H9 (cell line): ENCODE measurements around the gene MPP2. TPM values are rescaled to one million over a fixed set of nuclear protein-coding genes. Genes with fewer than 3 reads are reported as not detected.

Experiments
- DNase-seq: peaks from one replicate; pipeline ENCODE4 v3.0.0-alpha.2; 2017
- H2AFZ ChIP-seq: one replicate; pipeline ENCODE4 v1.6.1; 2013; ENCODE audit warnings: mild to moderate bottlenecking, low read length, control low read depth, moderate library complexity
- H2AK5ac ChIP-seq: 2 replicates; pipeline ENCODE4 v1.6.1; 2013; ENCODE audit warnings: low read length, control low read depth, mixed read lengths; ENCODE audit not compliant: insufficient read length
- H2BK120ac ChIP-seq: one replicate; pipeline ENCODE4 v1.6.1; 2013; ENCODE audit warnings: low read depth, mild to moderate bottlenecking, low read length, control low read depth, inconsistent platforms; ENCODE audit not compliant: poor library complexity, severe bottlenecking
- H2BK12ac ChIP-seq: 2 replicates; pipeline ENCODE4 v1.6.1; 2013; ENCODE audit warnings: low read length, control low read depth, mixed read lengths, low read depth; ENCODE audit not compliant: insufficient read length
- H2BK15ac ChIP-seq: 2 replicates; pipeline ENCODE4 v1.6.1; 2013; ENCODE audit warnings: low read depth, low read length, control low read depth
- H2BK20ac ChIP-seq: one replicate; pipeline ENCODE4 v1.6.1; 2013; ENCODE audit warnings: low read depth, mild to moderate bottlenecking, low read length, control low read depth, inconsistent platforms; ENCODE audit not compliant: poor library complexity, severe bottlenecking
- H2BK5ac ChIP-seq: 2 replicates; pipeline ENCODE4 v1.6.1; 2013; ENCODE audit warnings: low read length, control low read depth, mixed read lengths; ENCODE audit not compliant: insufficient read length
- H3K14ac ChIP-seq: 2 replicates; pipeline ENCODE4 v1.6.1; 2013; ENCODE audit warnings: low read length, control low read depth; ENCODE audit not compliant: insufficient read depth
- H3K18ac ChIP-seq: 2 replicates; pipeline ENCODE4 v1.6.1; 2013; ENCODE audit warnings: low read depth, mild to moderate bottlenecking, mixed read lengths, low read length, control low read depth; ENCODE audit not compliant: insufficient read length
- H3K23ac ChIP-seq: 2 replicates; pipeline ENCODE4 v1.6.1; 2013; ENCODE audit warnings: low read length, control low read depth, mixed read lengths, low read depth; ENCODE audit not compliant: insufficient read length
- H3K23me2 ChIP-seq: 2 replicates; pipeline ENCODE4 v1.6.1; 2013; ENCODE audit warnings: low read depth, mild to moderate bottlenecking, mixed read lengths, low read length, control low read depth; ENCODE audit not compliant: insufficient read length, poor library complexity, severe bottlenecking
- H3K27ac ChIP-seq: 2 replicates; pipeline ENCODE4 v1.5.1; 2013; ENCODE audit warnings: low read length, control low read depth, mixed read lengths, low read depth; ENCODE audit not compliant: insufficient read length
- H3K27me3 ChIP-seq: 2 replicates; pipeline ENCODE4 v1.6.1; 2013; ENCODE audit warnings: low read length, control low read depth, inconsistent platforms; ENCODE audit not compliant: insufficient read depth
- H3K4ac ChIP-seq: 2 replicates; pipeline ENCODE4 v1.6.1; 2013; ENCODE audit warnings: low read depth, mild to moderate bottlenecking, control low read depth, inconsistent platforms, low read length, moderate library complexity
- H3K4me1 ChIP-seq: 2 replicates; pipeline ENCODE4 v1.6.1; 2013; ENCODE audit warnings: low read length, control low read depth, inconsistent platforms; ENCODE audit not compliant: insufficient read depth
- H3K4me2 ChIP-seq: 2 replicates; pipeline ENCODE4 v1.6.1; 2013; ENCODE audit warnings: low read length, control low read depth, mixed read lengths; ENCODE audit not compliant: insufficient read length, insufficient read depth
- H3K56ac ChIP-seq: 2 replicates; pipeline ENCODE4 v1.6.1; 2013; ENCODE audit warnings: low read depth, mild to moderate bottlenecking, mixed read lengths, low read length, control low read depth; ENCODE audit not compliant: insufficient read length
- H3K79me1 ChIP-seq: 2 replicates; pipeline ENCODE4 v1.6.1; 2013; ENCODE audit warnings: low read depth, mild to moderate bottlenecking, moderate library complexity, low read length, control low read depth, inconsistent platforms; ENCODE audit not compliant: insufficient read depth, poor library complexity, severe bottlenecking
- H3K79me2 ChIP-seq: 2 replicates; pipeline ENCODE4 v1.6.1; 2013; ENCODE audit warnings: low read length, control low read depth, inconsistent platforms; ENCODE audit not compliant: insufficient read depth
- H3K9ac ChIP-seq: 2 replicates; pipeline ENCODE4 v1.6.1; 2013; ENCODE audit warnings: low read length, control low read depth, mixed read lengths; ENCODE audit not compliant: insufficient read length; ENCODE audit errors: extremely low read depth
- H3K9me3 ChIP-seq: one replicate; pipeline ENCODE4 v1.6.1; 2013; ENCODE audit warnings: low read depth, low read length, inconsistent platforms; ENCODE audit not compliant: control insufficient read depth
- H3T11ph ChIP-seq: one replicate; pipeline ENCODE4 v1.6.1; 2013; ENCODE audit warnings: mild to moderate bottlenecking, low read length, control low read depth, inconsistent platforms
- H4K20me1 ChIP-seq: one replicate; pipeline ENCODE4 v1.6.1; 2013; ENCODE audit not compliant: control insufficient read depth, insufficient read length, insufficient read depth
- H4K5ac ChIP-seq: 2 replicates; pipeline ENCODE4 v1.6.1; 2013; ENCODE audit warnings: low read depth, mild to moderate bottlenecking, mixed read lengths, low read length, control low read depth; ENCODE audit not compliant: insufficient read length
- H4K8ac ChIP-seq: replicated peaks from 2 replicates; pipeline ENCODE4 v1.6.1; 2013; ENCODE audit warnings: low read length, control low read depth, mixed read lengths, low read depth; ENCODE audit not compliant: insufficient read length
- H4K91ac ChIP-seq: 2 replicates; pipeline ENCODE4 v1.6.1; 2013; ENCODE audit warnings: low read depth, mild to moderate bottlenecking, moderate library complexity, mixed read lengths, low read length, control low read depth; ENCODE audit not compliant: insufficient read length
- H3K27ac Mint-ChIP-seq, 3 experiments: 2 replicates in 2 of 3; 3 replicates in 1 of 3; pipeline ENCODE4 v1.8.0; 2020 to 2021; ENCODE audit warnings: mixed read lengths in 3 of 3, mild to moderate bottlenecking in 1 of 3, moderate library complexity in 1 of 3
- H3K27me3 Mint-ChIP-seq: 2 replicates; pipeline ENCODE4 v1.8.0; 2021; ENCODE audit warnings: low read depth, mild to moderate bottlenecking, moderate library complexity, mixed read lengths
- H3K36me3 Mint-ChIP-seq, 3 experiments: 2 replicates in 2 of 3; 3 replicates in 1 of 3; pipeline ENCODE4 v1.8.0; 2020 to 2021; ENCODE audit warnings: low read depth in 3 of 3, mixed read lengths in 3 of 3; ENCODE audit not compliant: insufficient read depth in 1 of 3
- H3K4me1 Mint-ChIP-seq, 2 experiments: 2 replicates each; pipeline ENCODE4 v1.8.0; 2020; ENCODE audit warnings: mixed read lengths in 2 of 2
- H3K4me3 Mint-ChIP-seq, 2 experiments: 2 replicates in 1 of 2; 3 replicates in 1 of 2; pipeline ENCODE4 v1.8.0; 2020 to 2021; ENCODE audit warnings: mild to moderate bottlenecking in 2 of 2, mixed read lengths in 2 of 2, moderate library complexity in 1 of 2
- H3K9me3 Mint-ChIP-seq, 2 experiments: 2 replicates in 1 of 2; 3 replicates in 1 of 2; pipeline ENCODE4 v1.8.0; 2020; ENCODE audit warnings: mild to moderate bottlenecking in 2 of 2, mixed read lengths in 2 of 2, moderate library complexity in 1 of 2
- WGBS: extraction: QIAGEN DNeasy Blood & Tissue Kit; methylation state at CpG from one replicate; pipeline ENCODE4 v1.1.7; 2013; ENCODE audit warnings: missing lambda C conversion rate, low lambda C conversion rate, mixed read lengths; ENCODE audit not compliant: insufficient read length; ENCODE audit errors: extremely low coverage; 5-methylcytosine and 5-hydroxymethylcytosine counted together
- total RNA-seq: library from RNA; stranded (reverse); gene quantifications from 2 replicates; pipeline ENCODE4 v1.2.1, GENCODE V29; 2021
- TF ChIP-seq, protein P1 (sequence below): fragments of 200-600 bp; sonication (generic); conservative IDR thresholded peaks from 3 replicates; pipeline ENCODE4 v1.8.0; 2021; ENCODE audit warnings: antibody characterized with exemption, mild to moderate bottlenecking

Gene MPP2
- total RNA-seq, 1 experiment from 2014 or later: 16.3 TPM

- Mint-ChIP-seq H3K4me3 (no peak overlapping the region), H3K36me3 (peaks cover 0 to 15% (median 8%) of the 10 kb centered on the region in 3 experiments; a peak in 4 of 7 replicates), H3K27ac (no peak overlapping the region), H3K9me3 (no peaks in the 10 kb centered on the region), H3K4me1 (peaks cover 28 to 33% of the 10 kb centered on the region in 2 experiments), H3K27me3 (no peaks in the 10 kb centered on the region)
- no peak for DNase-seq
- no peak overlapping the region for H4K91ac ChIP-seq
- H2AK5ac ChIP-seq: no peak overlapping the region
- no peak overlapping the region for H3K4ac ChIP-seq
- H2BK15ac ChIP-seq: no peak overlapping the region
- no peak overlapping the region for H2AFZ ChIP-seq
- no peak overlapping the region for H4K8ac ChIP-seq
- no peak overlapping the region for H3K23ac ChIP-seq
- H2BK5ac ChIP-seq: no peak overlapping the region
- no peak overlapping the region for H3K18ac ChIP-seq
- no peak overlapping the region for H4K5ac ChIP-seq
- no peak overlapping the region for H3K27ac ChIP-seq
- H3K56ac ChIP-seq: no peak overlapping the region
- H2BK20ac ChIP-seq: no peak overlapping the region
- peaks cover 4% of the 10 kb centered on the region for H4K20me1 ChIP-seq
- H3T11ph ChIP-seq: no peak overlapping the region
- H3K27me3 ChIP-seq: no peaks in the 10 kb centered on the region
- H3K14ac ChIP-seq: no peak overlapping the region
- no peaks in the 10 kb centered on the region for H3K23me2 ChIP-seq
- TF ChIP-seq, protein P1, sequence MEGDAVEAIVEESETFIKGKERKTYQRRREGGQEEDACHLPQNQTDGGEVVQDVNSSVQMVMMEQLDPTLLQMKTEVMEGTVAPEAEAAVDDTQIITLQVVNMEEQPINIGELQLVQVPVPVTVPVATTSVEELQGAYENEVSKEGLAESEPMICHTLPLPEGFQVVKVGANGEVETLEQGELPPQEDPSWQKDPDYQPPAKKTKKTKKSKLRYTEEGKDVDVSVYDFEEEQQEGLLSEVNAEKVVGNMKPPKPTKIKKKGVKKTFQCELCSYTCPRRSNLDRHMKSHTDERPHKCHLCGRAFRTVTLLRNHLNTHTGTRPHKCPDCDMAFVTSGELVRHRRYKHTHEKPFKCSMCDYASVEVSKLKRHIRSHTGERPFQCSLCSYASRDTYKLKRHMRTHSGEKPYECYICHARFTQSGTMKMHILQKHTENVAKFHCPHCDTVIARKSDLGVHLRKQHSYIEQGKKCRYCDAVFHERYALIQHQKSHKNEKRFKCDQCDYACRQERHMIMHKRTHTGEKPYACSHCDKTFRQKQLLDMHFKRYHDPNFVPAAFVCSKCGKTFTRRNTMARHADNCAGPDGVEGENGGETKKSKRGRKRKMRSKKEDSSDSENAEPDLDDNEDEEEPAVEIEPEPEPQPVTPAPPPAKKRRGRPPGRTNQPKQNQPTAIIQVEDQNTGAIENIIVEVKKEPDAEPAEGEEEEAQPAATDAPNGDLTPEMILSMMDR: no peak
- H3K79me1 ChIP-seq: no peaks in the 10 kb centered on the region
- no CpG with 5 or more reads among the region's 1 CpG for WGBS
- H2BK120ac ChIP-seq: no peak overlapping the region
- no peaks in the 10 kb centered on the region for H3K9me3 ChIP-seq
- H3K79me2 ChIP-seq: no peaks in the 10 kb centered on the region
- H3K4me1 ChIP-seq: peaks cover 13% of the 10 kb centered on the region
- no peak overlapping the region for H3K4me2 ChIP-seq
- H3K9ac ChIP-seq: no peak overlapping the region
- no peak overlapping the region for H2BK12ac ChIP-seq
These were observed 17.1 kb downstream of the MPP2 start for GRCh38 chr17:43890240-43890639.
